ENCODE data around the gene C5orf15.

GRCh38 chr5:133953568-133954145, 14.8 kb downstream of the C5orf15 start:
- no peak for TF ChIP-seq CTCF (IDR thresholded peaks at IDR 0.05)
- no peak for TF ChIP-seq EP300 (IDR thresholded peaks at IDR 0.05)
- TF ChIP-seq POLR2AphosphoS5 (IDR thresholded peaks at IDR 0.05): no peak
- TF ChIP-seq POLR2A (IDR thresholded peaks at IDR 0.05): no peak
